Subcutaneous abdominal adipose tissue (tissue), 5 donors: ENCODE results near the gene PLCB2.
A peak's percentile ranks its signal among the peaks of the same experiment; 100 is the strongest.

ENCODE experiments used
- H3K27ac ChIP-seq: one replicate; pipeline ENCODE4 v1.7.0; 2013; ENCODE audit warnings: low read depth, mild to moderate bottlenecking, inconsistent platforms, low read length, moderate library complexity
- H3K27me3 ChIP-seq, 5 donors: one replicate each; pipeline ENCODE4 v1.7.0; 2013; ENCODE audit warnings: low read length in 5 of 5, inconsistent platforms in 1 of 5; ENCODE audit not compliant: control insufficient read depth in 5 of 5, insufficient read depth in 4 of 5
- H3K36me3 ChIP-seq, 5 donors: one replicate each; pipeline ENCODE4 v1.7.0; 2013; ENCODE audit warnings: low read length in 5 of 5; ENCODE audit not compliant: control insufficient read depth in 5 of 5, insufficient read depth in 5 of 5
- H3K4me1 ChIP-seq, 5 donors: one replicate each; pipeline ENCODE4 v1.7.0; 2013; ENCODE audit warnings: low read length in 5 of 5, mild to moderate bottlenecking in 3 of 5, moderate library complexity in 1 of 5; ENCODE audit not compliant: control insufficient read depth in 5 of 5, insufficient read depth in 5 of 5
- H3K4me3 ChIP-seq, 5 donors: one replicate each; pipeline ENCODE4 v1.7.0; 2013; ENCODE audit warnings: low read length in 5 of 5, low read depth in 1 of 5
- H3K9ac ChIP-seq, 5 donors: one replicate each; pipeline ENCODE4 v1.7.0; 2013; ENCODE audit warnings: low read length in 5 of 5, mild to moderate bottlenecking in 4 of 5, moderate library complexity in 3 of 5
- H3K9me3 ChIP-seq, 5 donors: one replicate each; pipeline ENCODE4 v1.7.0; 2013; ENCODE audit warnings: low read length in 5 of 5; ENCODE audit not compliant: control insufficient read depth in 5 of 5
- donor health status: healthy.
- donor health status: healthy.
- donor health status: healthy.
- donor health status: healthy.
- donor health status: healthy.

The PLCB2 gene

GRCh38 chr15:40280260-40281056 is 27.3 kb downstream of the PLCB2 start:
- Histone ChIP-seq H3K4me3 (no peak overlapping the region), H3K36me3 (no peaks in the 10 kb centered on the region), H3K9me3 (no peaks in the 10 kb centered on the region), H3K9ac (no peak overlapping the region), H3K27me3 (peaks cover 33 to 65% (median 58%) of the 10 kb centered on the region in 5 donors), H3K27ac (no peak overlapping the region), H3K4me1 (peaks cover 3 to 76% (median 39%) of the 10 kb centered on the region in 5 donors)

GRCh38 chr15:40279437-40280141 is 28.1 kb downstream of the PLCB2 start:
- H3K9ac ChIP-seq, result no peak overlapping the region
- H3K27ac ChIP-seq, result no peak overlapping the region
- peaks cover 3 to 70% (median 39%) of the 10 kb centered on the region in 5 donors for H3K4me1 ChIP-seq
- no peaks in the 10 kb centered on the region for H3K36me3 ChIP-seq
- H3K9me3 ChIP-seq, result no peaks in the 10 kb centered on the region
- H3K4me3 ChIP-seq, result peak overlapping the region in 2 of 5 donors; percentile 24 to 40
- H3K27me3 ChIP-seq, result peaks cover 33 to 65% (median 58%) of the 10 kb centered on the region in 5 donors

DNA sequence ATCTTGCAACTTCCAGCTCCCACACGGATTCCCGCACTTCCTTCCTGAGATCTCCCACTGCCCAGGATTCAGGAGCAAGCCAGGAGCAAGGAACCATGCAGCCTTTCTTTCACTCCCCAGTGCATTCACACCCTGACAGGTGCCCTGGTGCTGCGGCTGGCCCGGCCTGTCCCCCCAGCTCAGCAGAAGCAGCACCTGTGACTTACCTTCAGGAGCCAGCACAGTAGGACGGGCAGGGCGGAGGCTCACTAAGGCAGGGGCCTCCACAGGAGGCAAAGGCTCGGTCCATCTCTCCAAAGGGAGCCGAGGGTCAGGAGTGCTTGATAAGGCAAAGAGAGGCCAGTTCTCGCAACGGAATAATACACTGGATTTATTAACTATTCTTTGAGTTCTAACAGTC is 29.7 kb downstream of the PLCB2 start:
- H3K4me3 ChIP-seq, result no peak overlapping the region
- H3K27ac ChIP-seq, result no peak overlapping the region
- no peaks in the 10 kb centered on the region for H3K36me3 ChIP-seq
- peaks cover 28 to 53% (median 48%) of the 10 kb centered on the region in 5 donors for H3K27me3 ChIP-seq
- peaks cover 1 to 64% (median 34%) of the 10 kb centered on the region in 5 donors for H3K4me1 ChIP-seq
- H3K9me3 ChIP-seq, result no peaks in the 10 kb centered on the region
- H3K9ac ChIP-seq, result no peak overlapping the region

DNA sequence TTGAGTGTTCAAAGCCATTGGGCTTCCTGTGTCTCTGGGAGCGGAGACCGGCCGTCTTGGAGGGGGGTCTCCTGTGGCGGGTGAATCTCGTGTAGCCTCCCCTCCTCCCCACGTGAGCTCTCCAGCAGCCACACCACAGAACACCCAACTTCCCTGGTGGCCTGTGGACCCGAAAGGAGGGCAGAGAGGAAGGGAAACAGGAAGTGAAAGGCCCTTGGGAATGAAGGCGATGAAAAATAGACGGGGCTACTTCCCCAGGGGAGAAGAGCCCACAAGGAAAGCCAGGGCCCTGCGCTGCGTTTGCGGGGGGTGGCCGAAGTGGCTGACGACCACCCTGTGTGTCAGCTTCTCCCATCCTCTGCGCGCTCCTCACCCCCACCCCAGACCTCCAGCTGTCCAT is 30.3 kb downstream of the PLCB2 start:
- H3K27me3 ChIP-seq, result peaks cover 26 to 49% (median 43%) of the 10 kb centered on the region in 5 donors
- no peaks in the 10 kb centered on the region for H3K9me3 ChIP-seq
- peaks cover 1 to 58% (median 28%) of the 10 kb centered on the region in 5 donors for H3K4me1 ChIP-seq

DNA sequence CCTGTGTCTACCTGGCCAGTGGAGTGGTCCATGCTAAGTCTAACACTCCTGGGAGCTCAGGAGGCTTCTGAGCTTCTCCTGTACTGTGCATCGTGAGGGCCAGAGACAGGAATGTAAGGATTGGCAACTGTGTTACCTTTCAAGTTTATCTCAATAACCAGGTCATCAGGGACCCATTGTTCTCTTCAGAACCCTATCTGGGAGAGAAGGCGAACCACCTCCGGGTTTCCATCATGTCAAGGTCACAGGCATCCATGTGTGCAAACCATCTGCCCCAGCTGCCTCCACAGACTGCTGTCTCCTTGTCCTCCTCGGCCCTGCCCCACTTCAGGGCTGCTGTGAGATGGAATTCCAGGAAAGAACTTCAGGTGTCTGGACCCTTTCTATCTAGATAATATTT is 30.8 kb downstream of the PLCB2 start:
- Histone ChIP-seq H3K27me3 (peaks cover 20 to 45% (median 38%) of the 10 kb centered on the region in 5 donors), H3K4me1 (peaks cover 1 to 53% (median 23%) of the 10 kb centered on the region in 5 donors), H3K36me3 (no peaks in the 10 kb centered on the region), H3K9me3 (no peaks in the 10 kb centered on the region), H3K4me3 (no peak overlapping the region), H3K27ac (no peak overlapping the region), H3K9ac (no peak overlapping the region)

More for the DNA sequence above, 30.3 kb downstream of the PLCB2 start:
- Histone ChIP-seq H3K4me3 (peak overlapping the region in 1 of 5 donors; percentile 34), H3K36me3 (no peaks in the 10 kb centered on the region), H3K9ac (no peak overlapping the region), H3K27ac (no peak overlapping the region)

- Histone ChIP-seq H3K9me3 (no peaks in the 10 kb centered on the region), H3K27ac (no peak overlapping the region), H3K27me3 (peaks cover 11 to 40% (median 29%) of the 10 kb centered on the region in 5 donors), H3K36me3 (no peaks in the 10 kb centered on the region), H3K4me3 (no peak overlapping the region), H3K4me1 (peaks cover 1 to 45% (median 19%) of the 10 kb centered on the region in 5 donors), H3K9ac (no peak overlapping the region)
These were observed 31.8 kb downstream of the PLCB2 start for GRCh38 chr15:40275954-40276353.

- Histone ChIP-seq H3K4me1 (peaks cover 1 to 44% (median 19%) of the 10 kb centered on the region in 5 donors), H3K9me3 (no peaks in the 10 kb centered on the region), H3K4me3 (no peak overlapping the region), H3K9ac (no peak overlapping the region), H3K36me3 (no peaks in the 10 kb centered on the region), H3K27ac (no peak overlapping the region), H3K27me3 (peaks cover 7 to 36% (median 25%) of the 10 kb centered on the region in 5 donors)
These were observed 32.2 kb downstream of the PLCB2 start for GRCh38 chr15:40275523-40275922.

GRCh38 chr15:40274350-40275274 is 33.1 kb downstream of the PLCB2 start:
- Histone ChIP-seq H3K36me3 (no peaks in the 10 kb centered on the region), H3K9me3 (no peaks in the 10 kb centered on the region), H3K27me3 (peaks cover 3 to 26% (median 19%) of the 10 kb centered on the region in 5 donors), H3K4me3 (no peak overlapping the region), H3K27ac (no peak overlapping the region), H3K4me1 (peaks cover 1 to 38% (median 12%) of the 10 kb centered on the region in 5 donors), H3K9ac (no peak overlapping the region)

DNA sequence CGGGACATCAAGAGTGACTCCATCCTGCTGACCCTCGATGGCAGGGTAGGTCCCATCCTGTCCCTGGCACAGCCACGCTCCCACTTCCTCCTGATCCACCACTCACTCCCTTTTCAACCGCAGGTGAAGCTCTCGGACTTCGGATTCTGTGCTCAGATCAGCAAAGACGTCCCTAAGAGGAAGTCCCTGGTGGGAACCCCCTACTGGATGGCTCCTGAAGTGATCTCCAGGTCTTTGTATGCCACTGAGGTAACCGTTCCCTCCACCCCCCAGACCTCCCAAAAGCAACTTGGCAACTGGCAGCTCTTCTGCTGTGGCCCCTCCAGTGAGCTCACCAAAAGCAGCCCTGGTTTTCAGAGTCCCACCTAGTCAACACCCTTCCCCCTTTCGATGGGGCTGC is 34.3 kb downstream of the PLCB2 start:
- H3K4me1 ChIP-seq, result peaks cover 0 to 27% (median 8%) of the 10 kb centered on the region in 5 donors
- H3K27me3 ChIP-seq, result peaks cover 0 to 15% (median 10%) of the 10 kb centered on the region in 5 donors
- H3K9me3 ChIP-seq, result no peaks in the 10 kb centered on the region
- H3K36me3 ChIP-seq, result no peaks in the 10 kb centered on the region
- H3K4me3 ChIP-seq, result no peak overlapping the region
- no peak overlapping the region for H3K9ac ChIP-seq
- H3K27ac ChIP-seq, result no peak overlapping the region
